DMS53 (cell line): Measurements from ENCODE around the gene NCAPH2.
A peak's percentile ranks its signal among the peaks of the same experiment; 100 is the strongest.

Experiments used
- DNase-seq: peaks from one replicate; lab custom pipeline; 2025; lab: John Stamatoyannopoulos, UW

The NCAPH2 gene

DNA sequence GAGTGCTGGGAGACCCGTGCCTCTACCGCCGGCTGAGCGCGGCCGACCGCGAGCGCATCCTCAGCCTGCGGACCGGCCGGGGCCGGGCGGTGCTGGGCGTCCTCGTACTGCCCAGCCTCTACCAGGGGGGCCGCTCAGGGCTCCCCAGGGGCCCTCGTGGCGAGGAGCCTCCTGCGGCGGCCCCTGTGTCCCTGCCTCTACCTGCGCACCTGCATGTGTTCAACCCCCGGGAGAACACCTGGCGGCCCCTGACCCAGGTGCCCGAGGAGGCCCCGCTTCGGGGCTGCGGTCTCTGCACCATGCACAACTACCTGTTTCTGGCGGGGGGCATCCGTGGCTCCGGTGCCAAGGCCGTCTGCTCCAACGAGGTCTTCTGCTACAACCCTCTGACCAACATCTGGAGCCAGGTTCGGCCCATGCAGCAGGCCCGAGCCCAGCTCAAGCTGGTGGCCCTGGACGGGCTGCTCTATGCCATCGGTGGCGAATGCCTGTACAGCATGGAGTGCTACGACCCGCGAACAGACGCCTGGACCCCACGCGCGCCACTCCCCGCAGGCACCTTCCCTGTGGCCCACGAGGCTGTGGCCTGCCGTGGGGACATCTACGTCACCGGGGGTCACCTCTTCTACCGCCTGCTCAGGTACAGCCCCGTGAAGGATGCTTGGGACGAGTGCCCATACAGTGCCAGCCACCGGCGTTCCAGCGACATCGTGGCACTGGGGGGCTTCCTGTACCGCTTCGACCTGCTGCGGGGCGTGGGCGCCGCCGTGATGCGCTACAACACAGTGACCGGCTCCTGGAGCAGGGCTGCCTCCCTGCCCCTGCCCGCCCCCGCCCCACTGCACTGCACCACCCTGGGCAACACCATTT is 41.1 kb downstream of the NCAPH2 start:
- no peak for DNase-seq

DNA sequence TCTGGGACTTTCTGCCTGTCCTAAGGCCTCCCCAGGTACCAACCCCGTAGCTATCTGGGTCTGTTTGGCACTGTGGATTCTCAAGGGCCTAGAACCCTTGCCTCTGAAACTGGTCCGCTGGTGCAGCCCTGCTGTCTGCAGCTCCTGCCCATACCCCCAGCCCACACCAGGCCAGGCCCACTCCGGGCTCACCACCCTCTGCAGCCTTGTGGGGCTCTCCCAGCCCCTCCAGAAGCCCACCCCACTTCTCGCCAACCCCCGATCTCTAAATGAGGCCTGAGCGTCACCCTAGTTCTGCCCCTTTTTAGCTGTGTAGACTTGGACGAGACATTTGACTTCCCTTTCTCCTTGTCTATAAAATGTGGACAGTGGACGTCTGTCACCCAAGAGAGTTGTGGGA is 42.4 kb downstream of the NCAPH2 start:
- DNase-seq, result no peak

DNA sequence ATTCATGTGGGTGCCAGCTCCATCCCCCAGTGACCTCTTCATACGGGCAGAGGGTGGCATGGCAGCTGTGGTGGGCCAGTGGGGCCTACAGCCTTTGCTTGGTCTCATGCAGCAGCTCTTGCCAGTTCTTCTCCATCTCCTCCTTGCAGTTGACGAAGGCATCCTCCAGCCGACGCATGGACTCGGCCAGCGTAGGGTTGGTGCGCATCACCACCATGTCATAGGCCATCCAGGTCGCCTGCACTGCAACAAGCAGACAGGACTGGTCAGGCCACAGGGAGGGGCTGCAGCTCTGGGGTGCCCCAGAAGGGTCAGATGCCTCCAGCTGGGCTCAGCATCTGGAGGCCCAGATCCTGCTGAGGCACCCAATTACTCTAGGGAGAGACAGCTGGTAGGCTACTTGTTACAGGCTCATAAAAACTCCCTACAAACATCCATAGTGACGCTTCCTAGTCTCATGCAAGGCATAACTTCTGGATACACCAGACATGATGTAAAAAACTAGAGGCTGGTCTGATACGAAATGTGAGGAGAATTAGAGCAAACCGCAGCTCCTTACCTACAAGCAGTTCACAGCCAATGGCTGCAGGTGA is 43.2 kb downstream of the NCAPH2 start:
- no peak for DNase-seq

DNA sequence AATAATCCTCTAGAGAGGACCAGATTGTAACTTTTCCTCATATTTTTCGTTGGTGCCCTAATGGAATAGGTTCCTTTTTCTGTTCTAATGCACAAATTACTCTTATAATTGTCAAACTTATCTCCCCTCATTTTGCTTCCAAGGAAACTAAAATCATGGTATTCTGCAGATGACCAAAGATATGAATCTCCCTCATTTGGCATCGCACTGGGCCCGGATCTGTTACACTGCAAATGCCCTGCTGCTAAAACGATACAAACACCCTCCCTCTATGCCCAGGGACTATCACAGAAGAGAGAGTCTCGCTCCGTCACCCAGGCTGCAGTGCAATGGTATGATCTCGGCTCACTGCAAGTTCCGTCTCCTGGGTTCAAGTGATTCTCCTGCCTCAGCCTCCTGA is 45.3 kb downstream of the NCAPH2 start:
- no peak for DNase-seq

DNA sequence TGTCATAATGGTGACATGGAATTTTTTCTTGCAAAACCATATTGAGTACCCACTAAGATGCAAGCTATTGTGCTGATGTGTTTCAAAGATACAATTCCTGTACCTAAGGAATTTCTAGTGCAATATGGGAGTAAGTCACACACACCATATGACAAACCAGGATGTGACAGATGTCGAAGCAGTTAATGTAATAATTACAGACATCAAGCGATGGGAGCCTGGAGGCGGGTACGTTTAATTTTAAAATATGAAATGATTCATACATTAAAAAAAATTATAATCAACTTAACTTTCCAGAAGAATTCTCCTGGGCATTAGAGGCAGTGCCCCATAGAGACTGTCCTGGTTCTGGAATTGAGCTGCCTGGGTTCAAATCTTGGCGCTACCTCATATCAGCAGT is 48.7 kb downstream of the NCAPH2 start:
- no peak for DNase-seq

DNA sequence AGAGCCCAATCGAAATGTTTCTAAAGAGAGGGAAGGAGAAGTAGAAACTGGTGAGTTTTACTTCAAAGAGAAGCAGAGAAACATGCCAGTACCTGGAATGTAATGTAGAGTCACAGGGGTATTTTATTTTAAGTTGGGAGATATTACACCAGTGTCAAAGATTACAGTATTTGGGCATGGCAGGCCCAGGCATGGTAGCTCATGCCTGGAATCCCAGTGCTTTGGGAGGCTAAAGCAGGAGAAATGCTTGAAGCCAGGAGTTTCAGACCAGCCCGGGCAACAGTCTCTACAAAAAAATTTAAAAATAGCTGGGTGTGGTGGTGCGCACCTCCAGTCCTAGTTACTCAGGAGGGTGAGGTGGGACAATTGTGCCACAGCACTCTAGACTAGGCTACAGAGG is 52.0 kb downstream of the NCAPH2 start:
- DNase-seq, result no peak

DNA sequence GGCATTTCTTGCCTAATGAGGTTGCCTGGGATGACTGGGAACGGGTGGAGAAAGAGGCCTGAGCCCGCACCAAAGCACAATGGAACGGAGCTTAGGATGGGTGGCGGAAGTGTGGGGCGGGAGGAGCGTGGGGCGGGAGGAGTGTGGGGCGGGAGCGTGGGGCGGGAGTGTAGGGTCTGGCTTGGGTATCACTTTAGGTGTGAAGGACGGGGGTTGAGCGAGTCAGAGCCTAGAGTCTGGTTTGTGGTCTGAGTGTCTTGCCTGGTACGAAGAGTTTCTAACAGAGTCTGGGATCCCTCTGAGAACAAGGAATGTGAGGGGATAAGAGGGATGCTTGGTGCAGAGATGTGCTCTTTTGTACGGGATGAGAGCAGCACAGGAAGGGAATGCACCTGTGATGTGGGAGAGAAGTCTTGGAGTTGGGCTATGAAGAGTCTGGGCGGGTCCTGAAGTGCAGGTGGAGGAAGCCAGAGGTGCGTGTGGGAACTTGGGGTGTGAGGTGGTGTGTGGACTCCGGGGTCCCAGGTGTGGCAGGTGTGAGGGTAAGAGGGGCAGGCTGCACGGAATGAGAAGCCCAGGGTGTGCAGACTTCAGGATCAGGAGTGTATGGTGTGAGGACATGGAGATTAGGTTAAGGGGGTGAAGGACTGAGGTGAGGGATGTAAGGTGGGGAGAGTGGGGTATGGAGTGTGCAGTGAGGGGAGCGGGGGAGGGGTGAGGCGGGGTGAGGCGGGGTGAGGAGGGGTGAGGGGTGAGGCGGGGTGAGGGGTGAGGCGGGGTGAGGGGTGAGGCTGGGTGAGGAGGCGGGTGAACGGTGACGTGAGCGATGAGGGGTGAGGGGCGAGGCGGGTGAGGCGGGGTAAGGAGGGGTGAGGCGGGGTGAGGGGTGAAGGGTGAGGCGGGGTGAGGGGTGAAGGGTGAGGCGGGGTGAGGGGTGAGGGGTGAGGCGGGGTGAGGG is 53.7 kb downstream of the NCAPH2 start:
- DNase-seq, result no peak

DNA sequence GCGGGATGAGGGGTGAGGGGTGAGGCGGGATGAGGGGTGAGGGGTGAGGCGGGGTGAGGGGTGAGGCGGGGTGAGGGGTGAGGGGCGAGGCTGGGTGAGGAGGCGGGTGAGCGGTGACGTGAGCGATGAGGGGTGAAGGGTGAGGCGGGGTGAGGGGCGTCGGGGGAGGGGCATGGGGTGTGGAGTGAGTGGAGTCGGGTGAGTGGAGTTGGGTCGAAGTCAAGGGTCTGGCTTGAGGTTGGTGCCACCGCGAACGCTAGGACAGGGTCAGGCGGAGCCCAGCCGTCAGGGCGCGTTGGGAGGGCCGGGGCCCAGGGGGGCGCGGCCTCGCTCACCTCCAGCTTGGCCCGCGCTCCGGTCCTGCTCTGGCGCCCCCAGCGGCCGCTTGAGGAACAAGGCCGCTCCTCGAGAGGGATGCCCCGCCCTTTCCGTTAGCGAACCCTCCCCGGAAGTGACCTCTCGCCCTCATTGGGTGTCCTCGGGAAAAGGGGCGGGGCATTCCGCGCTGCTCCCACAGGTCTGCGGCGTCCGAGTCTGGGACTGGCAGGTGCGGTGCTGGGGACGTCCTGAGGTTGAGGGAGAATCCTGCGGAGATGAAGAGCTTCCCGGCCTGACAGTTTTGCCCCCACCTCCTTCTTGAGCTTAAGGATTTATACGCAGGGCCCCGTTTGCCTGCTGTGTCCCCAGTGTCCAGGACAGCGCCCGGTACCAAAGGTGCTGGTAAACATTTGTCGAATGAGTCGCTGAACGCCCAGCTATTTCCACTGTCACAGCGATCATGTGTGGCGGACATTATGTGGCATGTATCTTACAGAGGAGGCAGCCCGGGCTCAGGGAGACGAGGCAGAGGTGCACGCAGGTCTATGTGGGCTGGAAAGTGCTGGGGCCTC is 54.7 kb downstream of the NCAPH2 start, which contains the start of gene SYCE3:
TSS of gene SYCE3 (minus strand) at position 397 of the 890 bp plus-strand sequence. CDS start 6,514 bp downstream, outside the sequence.
- peak; percentile 98 for DNase-seq

DNA sequence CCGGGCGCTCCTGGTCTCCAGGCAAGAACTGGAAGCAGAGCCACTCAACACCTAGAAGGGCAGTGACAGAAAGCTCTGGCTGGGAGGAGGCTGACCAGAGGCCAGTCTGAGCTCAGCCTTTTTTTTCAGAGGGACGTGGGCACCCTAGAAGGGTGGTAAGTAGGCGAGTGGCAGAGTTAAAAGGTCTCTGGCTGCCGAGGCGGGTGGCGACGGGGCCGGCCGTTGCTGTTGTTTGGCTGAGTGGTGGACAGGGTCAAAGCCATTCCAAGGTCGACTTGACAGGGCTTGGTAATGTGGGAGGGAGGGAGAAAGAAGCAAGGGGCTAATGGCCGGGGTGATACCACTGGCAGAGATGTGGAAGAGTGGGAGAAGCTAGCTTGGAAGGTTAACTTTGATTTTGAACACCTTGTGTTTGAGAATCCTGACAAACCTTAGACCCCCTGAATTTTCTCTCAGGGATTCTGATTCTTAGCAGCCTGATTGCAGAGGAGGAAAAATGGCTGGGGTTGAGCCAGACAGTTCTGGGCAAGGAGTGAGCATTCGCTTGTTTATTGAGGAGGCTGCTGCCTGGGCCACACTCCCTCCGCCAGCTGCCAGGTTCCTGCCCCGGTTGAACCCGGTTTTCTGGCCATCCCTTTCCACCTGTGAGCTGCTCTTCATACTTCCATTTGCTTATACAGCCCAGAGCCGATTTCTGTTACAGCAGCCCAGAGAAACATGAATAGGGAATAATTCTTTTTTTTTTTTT is 55.6 kb downstream of the NCAPH2 start:
- no peak for DNase-seq

DNA sequence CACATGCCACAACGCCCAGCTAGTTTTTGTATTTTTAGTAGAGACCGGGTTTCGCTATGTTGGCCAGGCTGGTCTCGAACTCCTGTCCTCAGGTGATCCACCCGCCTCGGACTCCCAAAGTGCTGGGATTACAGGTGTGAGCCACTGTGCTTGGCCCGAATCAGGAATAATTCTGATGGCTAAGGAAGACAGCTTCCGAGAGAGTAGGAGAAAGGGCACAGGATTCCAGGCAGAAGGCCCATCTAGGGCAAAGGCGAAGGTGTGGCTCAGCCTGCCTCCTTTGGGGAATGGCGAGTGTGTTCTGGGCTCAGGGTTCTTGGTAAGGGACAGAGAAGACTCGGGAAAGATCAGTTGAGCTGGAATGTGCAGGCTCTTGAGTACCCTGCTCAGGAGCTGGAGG is 56.3 kb downstream of the NCAPH2 start:
- no peak for DNase-seq

DNA sequence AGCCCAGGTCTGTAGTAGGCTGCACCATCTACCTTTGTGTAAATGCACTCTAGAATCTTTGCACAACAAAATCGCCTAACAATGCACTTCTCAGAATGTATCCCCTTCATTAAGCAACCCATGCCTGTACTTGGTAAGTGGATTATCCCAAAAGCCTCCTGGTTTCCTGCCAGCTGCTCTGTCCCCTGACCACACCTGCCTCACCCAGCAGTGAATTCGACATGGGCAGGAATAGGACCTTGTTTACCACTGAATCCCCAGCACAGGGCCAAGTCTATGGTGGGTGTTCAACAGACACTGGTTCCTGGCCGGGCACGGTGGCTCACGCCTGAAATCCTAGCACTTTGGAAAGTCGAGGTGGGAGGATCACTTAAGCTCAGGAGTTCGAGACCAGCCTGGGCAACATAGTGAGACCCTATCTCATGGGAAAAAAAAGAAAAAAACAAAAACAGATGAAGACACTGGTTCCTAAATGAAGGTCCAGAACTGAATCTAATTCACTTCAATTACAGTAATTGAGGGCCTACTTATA is 59.8 kb downstream of the NCAPH2 start:
- DNase-seq, result no peak

DNA sequence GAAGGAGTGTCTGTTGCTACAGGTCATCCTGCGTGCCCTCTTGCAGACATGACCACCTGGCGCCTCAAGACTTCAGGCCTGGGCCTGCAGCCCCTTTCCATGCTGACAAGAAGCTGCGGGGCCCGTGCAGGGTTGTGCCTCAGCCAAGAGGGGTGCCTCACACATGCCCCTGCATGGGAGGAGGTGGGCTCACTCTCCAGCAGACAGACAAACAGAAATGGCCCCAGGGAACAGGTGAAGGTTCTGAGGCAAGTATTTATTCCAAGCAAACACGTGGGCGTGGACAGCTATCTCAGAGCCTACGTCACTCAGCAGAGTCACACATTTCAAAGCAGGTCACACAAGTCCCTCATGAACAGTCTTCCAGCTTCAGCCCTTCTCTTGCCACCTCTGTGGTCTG is 60.6 kb downstream of the NCAPH2 start:
- DNase-seq, result peak; percentile 58

DNA sequence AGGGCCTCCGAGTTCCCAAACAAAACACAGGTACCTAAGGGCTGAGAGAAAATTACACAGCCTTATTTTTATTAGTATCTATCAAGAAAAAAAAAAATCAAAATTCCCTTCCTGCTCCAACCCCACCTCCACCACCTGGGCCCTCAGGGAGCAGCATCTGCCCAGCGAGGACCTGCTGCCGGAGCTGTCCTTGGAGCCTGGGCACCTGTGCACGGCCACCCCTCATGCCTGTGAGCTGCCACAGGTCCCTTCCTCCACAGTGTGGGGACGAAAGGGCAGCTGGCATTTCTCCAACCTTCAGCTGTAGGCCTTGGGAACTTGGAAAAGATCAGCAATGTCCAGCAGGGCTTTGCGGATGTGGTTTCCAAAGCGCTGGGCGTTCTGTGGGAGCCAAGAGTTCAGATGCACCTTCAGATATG is 61.0 kb downstream of the NCAPH2 start:
- DNase-seq, result peak; percentile 40

DNA sequence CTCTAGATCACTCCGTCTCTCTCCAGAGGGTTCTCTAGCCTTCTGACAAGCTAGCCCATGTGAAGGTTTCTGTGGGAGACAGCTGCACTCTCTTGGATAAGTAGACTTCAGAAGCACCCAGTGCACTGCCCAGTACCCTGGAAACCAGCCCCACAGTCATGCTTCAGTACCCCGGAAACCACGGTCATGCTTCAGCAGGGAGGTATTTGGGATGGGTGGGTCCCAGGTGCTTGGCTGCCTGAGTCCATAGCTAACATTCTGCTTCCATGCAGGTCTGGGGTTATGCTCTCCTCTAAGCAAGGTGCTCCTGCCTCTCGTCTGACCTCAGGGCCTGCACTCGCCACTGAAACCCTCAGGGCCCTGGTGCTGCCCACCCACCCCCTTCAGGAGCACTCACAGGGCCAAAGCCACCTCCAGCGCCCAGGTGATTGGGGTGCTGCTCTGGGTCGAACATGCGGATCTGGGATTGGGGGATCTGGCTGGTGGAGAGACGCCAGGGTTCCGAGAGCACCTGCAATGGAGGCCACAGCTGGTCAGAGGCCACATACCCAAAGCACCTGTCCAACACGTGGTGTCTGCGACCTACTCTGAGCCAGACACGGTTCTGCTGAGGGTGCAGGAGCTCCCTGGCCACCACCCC is 62.0 kb downstream of the NCAPH2 start:
- DNase-seq, result no peak

DNA sequence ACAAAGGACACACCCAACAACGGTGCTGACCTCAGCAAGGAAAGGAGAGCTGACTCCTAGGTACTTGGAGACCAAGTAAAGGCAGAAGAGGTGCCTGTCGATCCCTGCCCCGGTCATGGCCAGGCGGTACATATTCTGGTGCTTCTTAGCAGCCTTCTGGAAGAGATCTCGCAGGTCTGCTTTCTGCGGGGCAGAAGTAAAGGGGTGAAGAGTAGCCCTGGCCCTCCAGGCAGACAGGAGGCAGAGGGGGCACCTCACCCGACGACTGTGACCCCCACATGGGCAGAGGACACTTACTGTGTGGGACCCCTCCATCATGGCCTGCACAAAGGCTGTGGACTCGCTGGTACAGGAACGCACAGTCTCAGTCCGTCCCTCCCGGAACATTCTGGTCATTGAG is 62.8 kb downstream of the NCAPH2 start:
- no peak for DNase-seq

DNA sequence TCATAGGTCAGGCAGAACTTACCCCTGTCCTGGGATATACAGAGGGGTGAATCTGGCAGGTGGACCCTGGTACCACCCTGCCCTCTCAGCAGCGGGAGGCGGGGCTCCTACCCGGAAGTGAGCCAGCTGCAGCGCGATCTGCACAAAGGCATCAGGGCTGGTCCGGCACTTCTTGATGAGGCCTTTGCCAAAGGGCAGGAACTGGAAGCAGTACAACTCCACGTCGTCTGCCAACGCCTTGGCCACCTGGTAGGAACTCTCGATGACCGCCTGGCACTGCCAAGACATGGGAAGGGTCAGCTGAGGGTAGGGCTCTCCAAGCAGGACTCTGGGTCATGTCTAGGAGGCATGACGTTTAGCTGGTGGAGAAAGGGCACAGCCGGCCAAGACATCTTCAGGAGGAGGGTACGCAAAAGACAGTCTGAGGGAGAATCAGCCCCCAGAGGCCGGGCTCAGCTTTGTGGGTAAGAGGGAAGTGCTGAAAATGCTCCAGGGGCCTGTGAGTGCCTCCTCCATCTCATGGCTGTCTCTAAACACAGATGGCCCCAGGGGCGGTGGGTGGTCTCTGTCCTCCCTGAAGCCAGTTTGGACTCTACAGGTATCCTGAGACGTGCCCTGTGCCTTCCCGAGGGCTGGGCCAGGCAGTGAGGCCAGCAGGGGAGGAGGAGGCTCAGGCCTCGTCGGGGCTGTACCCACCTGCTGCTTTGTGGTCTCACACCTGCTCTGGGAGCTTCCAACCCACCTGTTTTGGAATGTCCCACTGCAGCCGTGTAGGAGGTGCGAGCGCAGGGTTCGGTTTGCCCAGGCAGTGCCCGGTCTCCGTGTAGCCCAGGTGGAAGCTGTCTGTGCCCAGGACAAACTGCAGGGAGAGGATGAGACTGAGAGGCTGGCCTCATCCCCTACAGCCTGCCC is 63.5 kb downstream of the NCAPH2 start:
- DNase-seq, result no peak

DNA sequence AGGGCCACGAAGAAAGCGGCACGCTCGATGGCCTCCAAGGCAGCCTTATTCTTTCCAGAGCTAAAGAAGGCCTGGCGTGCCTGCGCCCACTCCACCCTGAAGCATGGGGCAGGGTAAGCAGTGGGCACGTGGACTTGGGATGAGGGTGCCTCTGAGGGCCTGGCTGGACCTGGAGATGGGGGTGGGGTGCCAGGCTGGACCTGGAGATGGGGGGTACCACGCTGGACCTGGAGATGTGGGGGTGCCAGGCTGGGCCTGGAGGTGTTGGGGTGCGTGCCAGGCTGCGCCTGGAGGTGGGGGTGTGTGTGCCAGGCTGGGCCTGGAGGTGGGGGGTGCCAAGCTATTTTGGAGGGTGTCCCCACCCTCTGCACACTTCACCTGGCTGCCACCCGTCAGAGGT is 64.9 kb downstream of the NCAPH2 start:
- DNase-seq, result no peak

DNA sequence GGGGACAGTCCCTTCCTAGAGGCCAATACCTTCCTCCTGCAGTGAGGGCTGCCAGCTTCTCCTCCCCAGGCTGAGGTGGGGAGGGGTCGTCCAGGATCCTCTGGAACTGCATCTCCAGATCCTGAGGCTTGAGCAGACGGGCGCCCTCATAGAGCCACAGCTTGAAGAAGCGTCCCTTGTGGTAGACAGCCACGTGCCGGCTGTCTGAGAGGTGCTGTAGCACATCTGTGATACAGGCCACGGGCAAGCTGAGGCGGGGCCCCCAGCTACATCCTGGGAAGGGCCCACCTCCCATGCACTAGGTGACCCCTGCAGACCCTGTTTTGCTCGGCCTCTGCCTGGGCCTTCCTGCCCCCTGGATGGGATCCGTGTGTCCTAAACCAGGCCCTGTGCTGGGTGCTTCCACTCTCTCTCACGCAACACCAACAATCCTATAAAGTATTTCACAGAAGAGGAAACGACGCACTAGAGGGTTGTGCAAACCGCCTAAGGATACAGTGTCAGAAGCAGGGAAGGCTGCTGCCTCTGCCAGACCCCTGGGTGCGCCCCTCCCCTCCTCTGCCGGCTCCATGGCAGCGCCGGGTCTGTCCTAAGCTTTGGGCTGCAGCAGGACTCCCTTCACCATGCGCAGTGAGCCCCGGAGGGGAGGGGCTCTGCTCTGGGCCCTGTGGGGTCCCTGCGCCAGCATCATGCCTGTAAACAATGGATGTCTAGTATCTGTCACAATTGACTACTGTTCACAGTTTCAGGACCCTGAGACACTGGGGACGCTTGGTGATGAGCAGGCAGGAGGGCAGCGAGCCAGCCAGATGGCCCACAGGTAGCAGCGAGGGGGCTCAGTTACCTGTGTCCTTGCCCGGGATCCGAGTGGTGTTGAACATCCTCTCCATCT is 65.7 kb downstream of the NCAPH2 start:
- DNase-seq, result no peak
